HG03342 (cell line): ENCODE measurements around the gene HTR2A.
A peak's percentile ranks its signal among the peaks of the same experiment; 100 is the strongest.

Source experiments
- ATAC-seq: cut with Tn5 transposase; IDR thresholded peaks from one replicate; pipeline ENCODE4 v1.9.1; 2021; ENCODE audit warnings: mild to moderate bottlenecking, moderate library complexity; ENCODE audit not compliant: unreplicated experiment

Gene HTR2A

DNA sequence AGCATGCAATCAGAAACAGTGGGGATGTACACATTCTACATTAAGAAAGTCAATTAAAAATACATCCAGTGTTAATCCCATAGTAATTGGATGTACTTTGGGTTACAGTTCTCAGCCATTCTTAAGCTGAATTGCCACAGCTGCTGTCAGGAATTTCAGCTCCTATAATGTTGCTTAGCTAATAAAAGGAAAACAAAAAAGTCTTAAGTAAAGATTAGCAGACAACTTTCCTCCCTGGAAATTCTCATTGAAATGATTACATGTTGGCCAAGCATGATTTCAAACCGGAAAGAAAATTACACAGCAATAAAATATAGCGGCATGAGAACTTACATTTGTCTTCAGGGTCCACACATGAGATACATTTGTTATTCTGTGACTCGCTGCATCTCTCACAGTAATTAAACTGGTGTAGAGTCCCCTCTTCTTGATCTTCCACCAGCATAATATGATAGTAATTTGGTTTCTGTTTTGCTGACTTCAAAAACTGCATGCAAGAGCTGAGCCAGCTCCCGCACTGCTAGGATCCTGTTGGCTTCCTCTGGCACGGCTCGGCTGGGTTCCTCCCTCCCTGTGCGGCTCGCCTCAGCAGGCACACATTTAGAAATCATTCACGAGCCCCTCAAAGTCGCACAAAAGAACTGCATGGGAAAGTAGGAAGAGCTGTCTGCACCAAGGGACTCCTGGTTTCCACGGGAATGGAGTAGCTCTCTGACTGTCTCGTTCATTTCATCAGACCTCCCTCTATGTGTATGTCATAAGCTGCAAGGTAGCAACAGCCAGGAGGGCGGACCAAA lies at the start of gene HTR2A:
TSS of gene HTR2A (minus strand) at position 713 of the 797 bp plus-strand sequence. CDS start 1,147 bp downstream, outside the sequence.
- no peak for ATAC-seq

DNA sequence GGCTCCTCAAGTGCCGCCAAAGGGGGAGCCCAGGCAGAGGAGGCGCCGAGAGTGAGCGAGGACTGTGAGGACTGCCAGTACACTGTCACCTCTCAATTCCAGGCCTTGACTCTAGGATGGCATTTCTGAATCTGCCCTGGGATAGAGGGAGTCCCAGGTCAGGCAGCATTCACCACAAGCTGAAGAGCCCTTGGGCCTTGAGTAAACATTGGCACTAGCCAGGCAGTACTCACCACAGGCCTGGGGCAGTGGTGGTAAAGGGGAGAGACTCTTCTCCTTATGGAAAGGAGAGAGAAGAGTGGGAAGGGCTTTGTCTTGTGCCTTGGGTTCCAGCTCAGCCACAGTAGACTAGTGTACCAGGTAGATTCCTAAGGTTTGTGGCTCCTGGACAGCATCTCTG lies 39.7 kb upstream of the HTR2A start:
- ATAC-seq, result no peak

- no peak for ATAC-seq
Measured at GRCh38 chr13:46934749-46935148, 37.9 kb upstream of the HTR2A start.

- no peak for ATAC-seq
Measured at GRCh38 chr13:46926916-46927590, 30.2 kb upstream of the HTR2A start.

- ATAC-seq, result no peak
Measured at GRCh38 chr13:46925486-46925885, 28.6 kb upstream of the HTR2A start.

DNA sequence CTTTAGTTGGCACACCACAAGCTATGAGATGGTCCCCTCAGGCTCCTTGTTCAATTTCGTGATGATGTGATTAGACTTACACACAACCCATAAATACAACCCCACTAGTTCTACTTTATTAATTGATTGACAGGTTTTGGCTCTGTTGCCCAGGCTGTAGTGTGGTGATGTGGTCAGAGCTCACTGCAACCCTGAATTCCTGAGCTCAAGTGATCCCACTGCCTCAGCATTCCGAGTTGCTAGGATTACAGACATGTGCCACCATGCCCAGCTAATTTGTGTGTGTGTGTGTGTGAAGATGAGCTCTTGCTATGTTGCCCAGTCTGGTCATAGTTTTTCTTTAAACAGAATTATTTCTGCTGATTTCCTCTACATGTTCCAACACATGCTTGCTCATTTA lies 17.5 kb upstream of the HTR2A start:
- ATAC-seq, result no peak

DNA sequence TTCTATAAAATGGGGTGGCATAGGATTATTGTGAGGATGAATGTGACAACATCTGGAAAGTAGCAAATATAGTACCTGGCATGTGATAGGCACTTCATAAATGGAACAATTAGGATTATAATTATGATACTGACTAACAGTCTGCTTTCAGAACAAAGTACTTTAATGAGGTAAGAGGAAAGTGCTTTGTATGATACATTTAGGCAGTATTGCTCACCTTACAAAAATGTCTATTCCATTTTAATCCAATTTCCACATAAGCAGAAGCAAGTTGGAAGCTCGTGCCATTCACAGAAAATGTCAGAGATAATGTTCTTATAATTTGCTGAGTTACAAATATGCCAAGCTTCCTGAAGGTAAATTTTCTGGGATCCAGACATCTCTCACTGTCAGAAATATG lies 16.9 kb upstream of the HTR2A start:
- no peak for ATAC-seq

GRCh38 chr13:46909042-46909441 lies 12.2 kb upstream of the HTR2A start:
- no peak for ATAC-seq

- no peak for ATAC-seq
Measured at GRCh38 chr13:46908501-46908900, 11.6 kb upstream of the HTR2A start.

DNA sequence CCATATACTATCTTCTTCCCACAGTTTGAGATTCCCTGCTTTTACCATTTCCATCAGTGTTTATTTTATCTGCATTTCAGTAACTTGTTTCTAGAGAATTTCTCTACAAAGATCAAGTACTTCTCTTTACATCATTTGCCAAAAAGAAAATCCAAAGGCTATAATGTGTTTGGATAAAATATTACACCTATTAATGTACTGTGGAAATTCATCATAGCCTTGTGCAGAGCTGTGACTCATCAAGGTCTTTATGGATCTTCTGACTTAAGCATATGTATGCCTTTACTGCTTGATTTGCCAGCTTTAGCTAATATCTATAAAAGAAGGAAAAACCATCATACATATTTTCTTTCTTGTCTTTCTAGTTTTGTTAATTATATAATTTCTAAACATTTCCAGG lies 9.6 kb upstream of the HTR2A start:
- no peak for ATAC-seq

DNA sequence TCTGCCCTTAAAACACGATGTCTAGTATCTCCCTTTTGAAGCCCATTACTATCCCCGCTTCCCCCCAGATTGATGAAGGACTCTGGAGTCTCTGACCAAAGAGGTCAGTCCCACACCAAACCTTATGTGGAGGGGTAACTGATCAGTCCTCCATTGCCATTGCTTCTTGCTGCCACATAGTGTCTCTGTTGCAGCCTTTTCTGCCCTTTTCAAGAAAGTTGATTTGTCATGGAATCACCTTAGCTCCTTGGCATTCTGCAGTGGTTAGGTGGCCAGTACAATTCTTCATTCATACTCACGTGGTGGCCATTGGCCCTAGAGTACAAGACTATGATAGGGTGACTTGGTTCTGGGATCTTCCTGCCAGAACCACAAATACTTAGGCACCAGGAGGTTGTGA lies 8.4 kb upstream of the HTR2A start:
- no peak for ATAC-seq

- ATAC-seq, result no peak
Measured at GRCh38 chr13:46903748-46904147, 6.9 kb upstream of the HTR2A start.

DNA sequence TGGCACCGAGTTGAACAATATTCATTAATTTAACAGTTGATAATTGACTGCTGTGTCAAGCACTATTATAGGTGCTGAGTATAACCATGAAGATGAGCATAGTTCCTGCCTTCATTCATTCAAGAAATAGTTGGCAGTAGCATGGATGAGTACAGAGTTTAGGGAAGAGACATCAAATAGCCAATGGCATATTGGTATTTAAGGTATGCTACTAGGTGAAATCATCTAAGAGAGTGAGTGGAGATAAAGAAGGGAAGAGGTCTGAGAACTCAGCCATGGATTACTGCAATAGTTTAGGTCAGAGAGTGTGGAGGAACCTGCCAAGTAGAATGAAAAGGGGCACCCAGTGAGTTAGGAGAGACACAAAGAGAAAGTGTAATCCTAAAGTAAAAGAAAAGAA lies 4.9 kb upstream of the HTR2A start:
- ATAC-seq, result no peak

DNA sequence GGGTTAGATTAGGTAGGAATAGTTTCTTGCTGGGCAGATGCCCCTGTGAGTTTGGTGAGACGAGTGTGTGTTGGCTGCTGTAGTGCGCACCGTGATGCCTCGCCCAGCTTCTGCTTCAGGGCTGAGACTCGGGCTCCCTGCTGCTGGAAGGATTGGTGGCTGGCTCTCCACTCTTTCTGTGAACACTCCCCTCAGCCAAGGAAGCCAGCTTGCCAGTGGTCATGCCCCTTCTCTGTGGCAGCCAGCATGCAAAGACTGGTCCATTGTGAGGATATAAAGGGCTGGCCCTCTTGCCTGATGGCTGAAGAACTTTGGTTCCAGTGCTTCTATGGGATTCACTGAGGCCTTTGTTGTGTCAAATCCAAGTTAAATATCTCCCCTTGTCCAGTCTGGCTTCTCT lies 2.9 kb upstream of the HTR2A start:
- ATAC-seq, result no peak

DNA sequence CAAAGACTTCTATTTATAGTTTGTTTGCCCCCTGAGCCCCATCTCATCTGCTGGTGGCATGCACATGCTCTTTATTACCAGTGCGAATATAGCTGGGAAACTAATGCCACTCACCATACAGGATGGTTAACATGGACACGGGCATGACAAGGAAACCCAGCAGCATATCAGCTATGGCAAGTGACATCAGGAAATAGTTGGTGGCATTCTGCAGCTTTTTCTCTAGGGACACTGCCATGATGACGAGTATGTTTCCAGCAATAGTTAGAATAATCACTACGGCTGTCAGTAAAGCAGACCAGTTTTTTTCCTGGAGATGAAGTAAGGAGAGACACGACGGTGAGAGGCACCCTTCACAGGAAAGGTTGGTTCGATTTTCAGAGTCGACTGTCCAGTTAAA lies 1.5 kb downstream of the HTR2A start:
- no peak for ATAC-seq

GRCh38 chr13:46894568-46894967 lies 2.3 kb downstream of the HTR2A start:
- ATAC-seq, result peak; percentile 9

DNA sequence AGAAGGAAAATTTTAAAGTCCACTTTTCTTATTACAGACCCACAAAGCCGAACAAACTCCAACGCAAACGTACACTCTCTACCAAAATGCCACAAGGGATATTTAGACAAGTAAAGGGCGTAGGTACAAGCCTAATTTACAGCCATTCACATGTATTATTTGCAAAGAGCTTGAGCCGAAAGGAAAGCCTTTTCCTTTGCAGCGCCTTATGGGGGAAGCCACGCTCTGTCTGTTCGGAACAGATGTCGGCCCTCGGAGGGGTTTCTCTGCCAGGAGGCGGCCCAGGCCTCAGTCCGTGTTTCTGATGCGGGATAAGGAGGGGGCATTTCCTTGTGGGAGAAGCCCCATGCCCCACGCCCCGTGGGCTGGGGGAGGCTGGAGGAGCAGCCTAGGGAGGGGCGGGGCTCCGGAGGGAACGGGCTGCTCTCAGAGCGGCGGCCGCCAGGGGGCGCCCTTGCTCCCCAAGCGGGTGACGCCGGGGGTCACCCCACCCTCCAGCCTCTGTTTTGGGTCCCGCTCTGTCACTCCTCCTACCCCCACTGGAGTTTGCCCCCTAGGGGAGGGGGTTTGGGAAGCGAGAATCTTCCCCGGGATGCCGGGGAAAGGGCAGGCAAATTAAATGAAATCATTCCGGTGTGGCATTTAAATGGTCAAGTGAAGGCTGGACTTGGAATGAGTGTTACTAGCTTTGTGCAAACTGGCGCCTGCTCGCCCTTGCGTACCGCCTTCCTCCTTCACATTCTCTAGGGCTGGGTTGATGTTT lies 2.9 kb downstream of the HTR2A start:
- peak; percentile 88 for ATAC-seq

DNA sequence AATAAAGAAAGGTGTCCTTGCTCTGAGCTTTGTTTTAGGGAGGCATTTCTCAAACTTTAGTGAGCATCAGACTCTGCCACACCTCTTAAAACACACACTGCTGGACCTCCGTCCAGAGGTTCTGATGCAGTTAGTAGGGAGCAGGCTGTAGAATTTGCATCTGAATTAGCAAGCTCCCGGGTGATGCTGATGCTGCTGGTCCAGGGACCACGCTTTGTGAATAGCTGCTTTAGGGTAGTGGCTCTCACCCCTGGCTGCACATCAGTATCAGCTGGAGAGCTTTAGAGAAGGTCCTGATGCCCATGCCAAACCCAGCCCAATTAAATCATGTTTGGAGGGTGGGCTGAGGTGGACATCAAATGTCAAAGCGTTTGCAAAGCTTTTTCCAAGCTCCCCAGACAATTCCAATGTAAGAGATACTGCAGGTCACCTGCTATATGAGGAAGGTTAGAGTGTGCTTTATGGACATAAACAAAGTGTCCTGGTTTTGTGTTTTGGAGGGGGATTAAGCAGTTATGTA lies 3.6 kb downstream of the HTR2A start:
- ATAC-seq, result no peak

DNA sequence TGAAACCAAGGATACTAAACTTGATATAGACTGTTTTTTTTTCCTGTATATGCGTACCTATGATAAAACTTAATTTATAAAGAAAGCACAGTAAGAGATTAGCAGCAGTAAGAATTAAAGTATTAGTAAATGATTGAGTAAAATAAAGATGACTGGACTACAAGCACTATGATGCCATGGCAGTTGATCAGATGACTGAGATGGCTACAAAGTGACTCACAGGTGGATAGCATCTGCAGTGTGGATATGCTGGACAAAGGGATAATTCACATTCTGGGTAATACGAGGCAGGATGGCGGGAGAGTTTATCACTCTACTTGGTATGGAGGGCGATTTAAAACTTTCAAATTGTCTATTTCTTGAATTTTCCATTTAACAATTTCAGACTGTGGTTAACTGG lies 11.8 kb downstream of the HTR2A start:
- ATAC-seq, result no peak

- ATAC-seq, result no peak
Measured at GRCh38 chr13:46884531-46884930, 12.3 kb downstream of the HTR2A start.

- ATAC-seq, result no peak
Measured at GRCh38 chr13:46881621-46882020, 15.2 kb downstream of the HTR2A start.

- ATAC-seq, result no peak
Measured at GRCh38 chr13:46874006-46874405, 22.8 kb downstream of the HTR2A start.
